Measurements from ENCODE around the gene DISP3.
"Not testable (repeated sequence)": the region's sequence is repeated elsewhere in the genome, so short reads cannot be mapped to it uniquely, and the experiment has no call there.

The DISP3 gene

GRCh38 chr1:11578004-11578403, 99.0 kb downstream of the DISP3 start:
- no peak overlapping the region for H3K4me3 ChIP-seq
- DNase-seq (ENCODE audit: low read depth, low spot score): no peak
- no peaks in the 10 kb centered on the region for H3K36me3 ChIP-seq (ENCODE audit: insufficient read depth, low read length)
- TF ChIP-seq FOXP2 (optimal IDR thresholded peaks at IDR 0.05; ENCODE audit: control extremely low read depth, extremely low read length, insufficient read depth) (no peak), EZH2 (IDR thresholded peaks at IDR 0.05) (no peak), POLR2AphosphoS5 (IDR thresholded peaks at IDR 0.05; ENCODE audit: borderline replicate concordance, low read depth, low read length) (no peak)
- H3K27ac ChIP-seq: no peak overlapping the region
- H3K9me3 ChIP-seq (ENCODE audit: low read depth, low read length): no peaks in the 10 kb centered on the region
- H3K9ac ChIP-seq (ENCODE audit: insufficient read length): no peak overlapping the region

DNA sequence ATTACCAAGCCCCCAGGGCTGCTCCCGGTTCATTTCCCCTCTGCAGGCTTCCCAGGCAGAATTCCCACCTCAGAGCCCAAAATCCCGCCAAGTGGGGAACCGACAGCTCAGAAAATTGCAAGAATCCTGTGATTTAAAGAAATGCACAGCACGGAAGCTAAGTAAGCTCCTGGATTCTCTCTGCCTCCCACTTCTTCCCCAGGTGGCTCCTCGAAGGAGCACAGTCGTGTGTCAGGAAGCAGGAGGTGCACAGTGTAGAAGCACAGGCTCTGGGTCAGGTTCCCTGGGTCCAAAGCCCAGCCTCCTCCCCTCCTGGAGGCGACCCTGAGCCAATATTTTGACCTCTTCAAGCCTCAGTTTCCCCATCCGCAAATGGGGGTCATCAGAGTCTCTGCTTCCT, 100.6 kb downstream of the DISP3 start:
- no peak for TF ChIP-seq FOXP2 (optimal IDR thresholded peaks at IDR 0.05; ENCODE audit: control extremely low read depth, extremely low read length, insufficient read depth)
- no peak for TF ChIP-seq POLR2AphosphoS5 (IDR thresholded peaks at IDR 0.05; ENCODE audit: borderline replicate concordance, low read depth, low read length)
- no peak for TF ChIP-seq EZH2 (IDR thresholded peaks at IDR 0.05)
- no peak for DNase-seq (ENCODE audit: low read depth, low spot score)
- no peaks in the 10 kb centered on the region for H3K9me3 ChIP-seq (ENCODE audit: low read depth, low read length)
- H3K36me3 ChIP-seq (ENCODE audit: insufficient read depth, low read length): no peaks in the 10 kb centered on the region
- no peak overlapping the region for H3K27ac ChIP-seq
- H3K4me3 ChIP-seq: no peak overlapping the region
- H3K9ac ChIP-seq (ENCODE audit: insufficient read length): no peak overlapping the region

- H3K9ac ChIP-seq (ENCODE audit: insufficient read length); H3K27ac ChIP-seq; H3K4me3 ChIP-seq; H3K36me3 ChIP-seq (ENCODE audit: insufficient read depth, low read length); DNase-seq (ENCODE audit: low read depth, low spot score); H3K9me3 ChIP-seq (ENCODE audit: low read depth, low read length): not testable (repeated sequence)
Observed at GRCh38 chr1:11580049-11580448, 101.1 kb downstream of the DISP3 start.

GRCh38 chr1:11581445-11581991, 102.6 kb downstream of the DISP3 start:
- TF ChIP-seq POLR2AphosphoS5 (IDR thresholded peaks at IDR 0.05; ENCODE audit: borderline replicate concordance, low read depth, low read length) (no peak), EZH2 (IDR thresholded peaks at IDR 0.05) (no peak)
- no peak overlapping the region for H3K27ac ChIP-seq
- DNase-seq (ENCODE audit: low read depth, low spot score): no peak
- H3K9ac ChIP-seq (ENCODE audit: insufficient read length): no peak overlapping the region
- no peak overlapping the region for H3K4me3 ChIP-seq
- H3K36me3 ChIP-seq (ENCODE audit: insufficient read depth, low read length): no peaks in the 10 kb centered on the region
- no peaks in the 10 kb centered on the region for H3K9me3 ChIP-seq (ENCODE audit: low read depth, low read length)

GRCh38 chr1:11585389-11585788, 106.4 kb downstream of the DISP3 start:
- Histone ChIP-seq H3K36me3 (ENCODE audit: insufficient read depth, low read length) (no peaks in the 10 kb centered on the region), H3K27ac (no peak overlapping the region), H3K9ac (ENCODE audit: insufficient read length) (no peak overlapping the region), H3K4me3 (no peak overlapping the region), H3K9me3 (ENCODE audit: low read depth, low read length) (no peaks in the 10 kb centered on the region)
- no peak for TF ChIP-seq EZH2 (IDR thresholded peaks at IDR 0.05)
- no peak for TF ChIP-seq FOXP2 (optimal IDR thresholded peaks at IDR 0.05; ENCODE audit: control extremely low read depth, extremely low read length, insufficient read depth)
- no peak for TF ChIP-seq POLR2AphosphoS5 (IDR thresholded peaks at IDR 0.05; ENCODE audit: borderline replicate concordance, low read depth, low read length)
- no peak for DNase-seq (ENCODE audit: low read depth, low spot score)

All from SK-N-MC (cell line).